HK-2 (cell line): ENCODE data around the gene CCN5.
A peak's percentile ranks its signal among the peaks of the same experiment; 100 is the strongest.
"Not testable (repeated sequence)": the region's sequence is repeated elsewhere in the genome, so short reads cannot be mapped to it uniquely, and the experiment has no call there.

Source experiments
- DNase-seq: peaks from one replicate; pipeline ENCODE4 v3.0.0-alpha.2; 2018; ENCODE audit not compliant: unreplicated experiment

Gene CCN5, protein sequence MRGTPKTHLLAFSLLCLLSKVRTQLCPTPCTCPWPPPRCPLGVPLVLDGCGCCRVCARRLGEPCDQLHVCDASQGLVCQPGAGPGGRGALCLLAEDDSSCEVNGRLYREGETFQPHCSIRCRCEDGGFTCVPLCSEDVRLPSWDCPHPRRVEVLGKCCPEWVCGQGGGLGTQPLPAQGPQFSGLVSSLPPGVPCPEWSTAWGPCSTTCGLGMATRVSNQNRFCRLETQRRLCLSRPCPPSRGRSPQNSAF

GRCh38 chr20:44714701-44715498, at the start of gene CCN5:
Gene CCN5 (plus strand): TSS chr20:44715369. CDS start chr20:44715391, 22 bp downstream.
- DNase-seq: peak; percentile 83

- DNase-seq: no peak
Measured at GRCh38 chr20:44666066-44666465, 49.1 kb upstream of the CCN5 start.

DNA sequence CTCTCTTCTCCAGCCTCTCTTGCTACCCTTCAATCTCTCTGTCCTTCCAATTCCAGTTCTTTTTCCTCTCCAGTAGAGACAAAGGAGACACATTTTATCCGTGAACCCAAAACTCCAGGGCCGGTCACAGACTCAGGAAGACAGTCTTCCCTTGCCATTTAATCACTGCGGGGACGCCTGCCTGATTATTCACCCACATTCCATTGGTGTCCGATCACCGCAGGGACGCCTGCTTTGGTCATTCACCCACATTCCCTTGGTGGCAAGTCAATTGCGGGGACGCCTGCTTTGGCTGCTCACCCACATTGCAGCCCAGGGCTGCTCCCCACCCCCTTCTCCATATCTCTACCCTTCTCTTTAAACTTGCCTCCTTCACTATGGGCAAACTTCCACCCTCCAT, 44.3 kb upstream of the CCN5 start:
- DNase-seq: peak; percentile 79

DNA sequence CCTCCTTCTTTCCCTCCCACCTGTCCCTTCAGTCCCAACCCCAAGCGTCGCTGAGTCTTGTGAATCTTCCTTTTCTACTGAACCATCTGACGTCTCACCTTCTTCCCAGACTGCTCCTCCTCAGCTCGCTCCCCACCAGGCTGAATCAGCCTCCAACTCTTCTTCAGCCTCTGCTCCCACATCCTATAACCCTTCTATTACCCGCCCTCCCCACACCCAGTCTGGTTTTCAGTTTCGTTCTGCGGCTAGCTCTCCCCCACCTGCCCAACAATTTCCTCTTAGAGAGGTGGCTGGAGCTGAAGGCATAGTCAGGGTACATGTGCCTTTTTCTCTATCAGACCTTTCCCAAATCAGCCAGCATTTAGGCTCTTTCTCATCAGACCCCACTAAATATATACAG, 43.6 kb upstream of the CCN5 start:
- not testable (repeated sequence) for DNase-seq

- DNase-seq: not testable (repeated sequence)
Measured at GRCh38 chr20:44672318-44672902, 42.8 kb upstream of the CCN5 start.

DNA sequence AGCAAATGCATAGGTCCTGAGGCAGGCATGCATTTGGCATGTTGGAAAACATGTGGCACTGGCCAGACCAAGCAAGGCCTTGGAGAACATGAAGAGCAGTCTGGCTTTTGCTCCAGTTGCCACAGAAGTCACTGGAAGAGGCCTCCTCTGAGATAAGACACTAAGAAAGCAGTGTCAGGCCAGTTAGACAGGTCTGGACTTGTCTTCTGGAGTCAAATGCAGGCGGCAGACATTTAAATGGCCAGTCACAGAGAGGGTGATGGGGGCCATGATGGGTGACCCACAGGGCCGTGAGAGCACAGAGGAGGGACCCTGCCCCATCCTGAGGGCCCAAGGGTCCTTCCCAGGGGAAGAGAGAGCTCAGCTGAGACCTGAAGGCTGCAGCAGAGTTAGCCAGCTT, 36.9 kb upstream of the CCN5 start:
- no peak for DNase-seq

DNA sequence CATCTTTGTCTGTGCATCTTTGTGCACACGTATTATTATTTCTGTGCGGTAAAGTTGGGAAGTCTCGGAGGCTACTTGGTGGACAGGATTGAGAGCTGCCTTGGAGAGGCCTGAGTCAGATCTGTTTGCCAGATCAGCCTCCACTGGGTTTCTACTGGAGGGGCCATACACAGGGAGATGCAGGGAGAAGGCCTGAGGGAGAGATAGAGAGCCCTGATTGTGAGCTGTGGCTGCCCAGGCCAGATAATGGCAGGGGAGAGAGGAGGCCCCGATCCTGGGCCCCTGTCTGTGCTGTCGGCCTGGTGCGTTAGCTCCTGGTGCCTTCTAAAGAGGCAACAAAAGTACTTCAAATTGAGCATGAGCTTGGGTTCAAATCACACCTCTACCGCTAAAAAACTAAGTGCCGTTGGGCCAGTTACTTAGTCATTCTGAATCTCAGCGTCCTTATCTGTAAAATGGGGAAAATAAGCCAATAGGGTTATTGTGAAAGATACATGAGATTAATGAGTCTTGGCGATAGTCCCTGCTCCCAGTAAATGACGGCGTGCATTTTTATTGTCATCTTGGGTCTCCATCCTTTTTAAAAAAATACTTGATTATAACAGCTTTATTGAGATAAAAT, 36.1 kb upstream of the CCN5 start:
- no peak for DNase-seq

- DNase-seq: no peak
Measured at GRCh38 chr20:44681796-44682566, 33.2 kb upstream of the CCN5 start.

DNA sequence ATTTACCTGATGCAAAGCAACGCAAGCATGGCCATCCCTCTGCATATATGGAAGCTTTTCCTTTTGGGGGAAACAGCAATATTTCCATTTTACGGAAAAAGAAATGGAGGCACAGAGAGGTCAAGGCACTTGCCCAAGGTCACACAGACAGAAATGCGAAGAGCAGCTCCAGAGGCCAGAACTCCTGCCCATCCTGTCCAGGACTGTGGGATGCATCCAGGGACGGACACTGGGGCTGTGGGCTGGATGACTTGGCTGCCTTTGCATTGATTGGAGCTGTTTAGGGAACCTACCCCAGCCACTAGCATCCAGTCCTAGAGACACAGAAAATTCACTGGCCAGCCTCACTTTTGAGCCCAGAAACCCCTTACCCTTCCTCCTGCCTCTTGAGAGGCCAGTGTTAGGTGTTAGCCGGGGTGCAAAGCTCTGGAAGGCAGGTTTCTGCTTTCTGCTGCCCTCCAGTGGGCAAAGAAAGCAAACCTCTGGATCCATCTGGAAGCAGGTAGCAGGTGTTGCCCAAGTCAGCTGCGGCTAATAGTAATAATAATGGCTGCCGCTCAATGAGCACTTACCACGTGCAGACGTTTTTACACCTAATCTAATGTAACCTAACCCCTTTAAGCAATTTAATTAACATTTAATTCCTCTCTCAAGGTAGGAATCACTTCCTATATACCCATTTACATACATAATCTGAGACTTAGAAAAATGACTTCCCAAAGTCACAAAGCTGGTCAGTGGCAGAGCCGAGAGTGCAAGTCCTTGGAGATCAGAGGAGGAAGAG, 31.7 kb upstream of the CCN5 start:
- DNase-seq: peak; percentile 71

GRCh38 chr20:44684047-44684967, 30.9 kb upstream of the CCN5 start:
- DNase-seq: no peak

DNA sequence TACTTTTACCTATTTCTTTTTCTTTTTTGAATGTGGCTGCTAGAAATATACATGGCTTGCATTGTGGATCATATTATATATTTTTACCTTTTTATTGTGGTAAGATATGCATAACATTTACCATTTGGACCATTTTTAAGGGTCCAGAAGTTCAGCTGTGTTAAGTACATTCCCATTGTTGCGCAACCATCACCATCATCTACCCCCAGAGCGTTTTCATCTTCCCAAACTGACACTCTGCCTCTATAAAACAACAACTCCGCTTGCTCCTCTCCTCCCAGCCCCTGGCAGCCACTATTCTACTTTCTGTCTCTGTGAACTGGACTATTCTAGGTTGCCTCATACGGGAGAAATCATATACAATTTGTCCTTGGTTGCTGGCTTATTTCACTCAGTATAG, 28.2 kb upstream of the CCN5 start:
- no peak for DNase-seq

DNA sequence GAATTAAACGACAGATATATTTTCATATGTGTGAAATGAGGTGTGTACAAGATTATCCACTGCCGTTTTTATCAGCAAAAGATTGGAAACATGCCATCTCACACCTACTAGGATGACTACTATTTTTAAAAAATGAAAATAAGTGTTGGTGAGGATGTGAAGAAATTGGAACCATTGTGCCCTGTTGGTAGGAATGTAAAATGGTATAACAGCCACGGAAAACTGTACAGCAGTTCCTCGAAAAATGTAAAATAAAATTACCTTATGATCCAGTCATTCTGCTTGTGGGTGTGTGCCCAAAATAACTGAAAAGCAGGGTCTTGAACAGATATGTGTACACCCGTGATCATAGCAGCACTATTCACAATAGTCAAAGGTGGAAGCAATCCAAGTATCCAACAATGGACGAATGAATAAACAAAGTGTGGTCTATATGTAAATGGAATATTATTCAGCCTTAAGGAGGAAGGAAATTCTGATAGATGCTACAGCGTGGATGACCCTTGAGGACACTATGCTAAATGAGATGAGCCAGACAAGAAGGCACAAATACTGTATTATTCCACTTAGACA, 27.0 kb upstream of the CCN5 start:
- DNase-seq: no peak

DNA sequence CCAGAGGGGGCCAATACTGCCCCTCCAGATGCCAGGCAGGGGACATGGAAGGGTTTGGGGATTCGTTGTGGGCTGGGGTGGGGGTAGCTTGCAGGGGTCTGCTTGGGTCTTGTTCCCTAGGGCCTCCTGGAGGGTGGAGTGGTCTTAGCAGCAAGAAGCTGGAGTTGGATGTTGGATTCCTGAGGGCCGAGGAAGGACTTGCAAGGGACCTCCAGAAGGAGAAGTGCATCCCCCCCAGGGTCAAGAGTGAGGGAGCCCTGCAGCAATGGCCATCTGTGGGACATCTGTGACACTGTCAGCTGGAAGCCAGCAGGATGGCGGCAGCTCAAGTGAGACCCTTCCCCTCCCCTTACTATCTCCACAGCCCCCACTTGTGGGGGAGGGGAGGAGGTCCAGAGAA, 25.4 kb upstream of the CCN5 start:
- DNase-seq: no peak

- no peak for DNase-seq
Measured at GRCh38 chr20:44690781-44691423, 24.3 kb upstream of the CCN5 start.

GRCh38 chr20:44691424-44692423, 23.4 kb upstream of the CCN5 start:
- no peak for DNase-seq

- peak; percentile 95 for DNase-seq
Measured at GRCh38 chr20:44692932-44693480, 22.2 kb upstream of the CCN5 start.

DNA sequence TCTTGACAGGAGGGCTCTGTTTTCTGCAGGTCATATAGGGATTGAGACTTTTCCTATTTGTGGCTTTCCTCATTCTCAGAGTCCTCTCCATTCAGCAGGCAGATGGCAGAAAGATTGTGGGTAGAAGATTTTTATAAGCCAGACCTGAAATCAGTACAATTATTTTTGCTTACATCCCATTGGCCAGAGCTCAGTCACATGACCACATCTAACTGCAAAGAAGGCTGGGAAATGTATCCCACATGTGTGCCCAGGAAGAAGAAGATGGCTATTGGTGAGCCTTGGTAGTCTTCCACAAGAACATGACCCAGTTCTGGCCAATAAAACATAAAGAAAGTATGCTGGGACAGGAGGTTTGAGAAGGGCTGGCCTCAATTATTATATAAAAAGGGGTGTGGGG, 21.5 kb upstream of the CCN5 start:
- DNase-seq: no peak
